Large intestine (tissue), 3 donors: Measurements from ENCODE around the gene VAT1. TPM values are rescaled to one million over a fixed set of nuclear protein-coding genes. Genes with fewer than 3 reads are reported as not detected.

Experiments used
- DNase-seq, 2 donors: peaks; one replicate each; pipeline versions ENCODE4 v3.0.0 to v3.0.0-alpha.2; 2013
- H3K27ac ChIP-seq: one replicate; pipeline ENCODE4 v1.5.1; 2013; ENCODE audit warnings: low read length
- H3K27me3 ChIP-seq: 2 replicates; pipeline ENCODE4 v1.6.1; 2013; ENCODE audit warnings: low read length; ENCODE audit not compliant: control insufficient read depth, insufficient read depth
- H3K36me3 ChIP-seq: 2 replicates; pipeline ENCODE4 v1.6.1; 2013; ENCODE audit warnings: low read length; ENCODE audit not compliant: control insufficient read depth, insufficient read depth
- H3K4me1 ChIP-seq: one replicate; pipeline ENCODE4 v1.6.1; 2013; ENCODE audit warnings: low read length; ENCODE audit not compliant: control insufficient read depth, insufficient read depth
- H3K4me3 ChIP-seq: one replicate; pipeline ENCODE4 v1.5.1; 2013; ENCODE audit warnings: low read length
- H3K9me3 ChIP-seq: one replicate; pipeline ENCODE4 v1.6.1; 2013; ENCODE audit warnings: mild to moderate bottlenecking, low read depth, low read length, moderate library complexity; ENCODE audit not compliant: control insufficient read depth
- WGBS: methylation state at CpG from one replicate; pipeline ENCODE4 v1.1.5; 2013; ENCODE audit warnings: low lambda C conversion rate; ENCODE audit not compliant: insufficient coverage; 5-methylcytosine and 5-hydroxymethylcytosine counted together
- polyA plus RNA-seq: library from polyadenylated mRNA; unstranded; fragments of 120-200 nt; gene quantifications from one replicate; pipeline ENCODE4 v1.2.1, GENCODE V29; 2013

VAT1 gene
- polyA plus RNA-seq, 1 donor = 148 TPM

DNA sequence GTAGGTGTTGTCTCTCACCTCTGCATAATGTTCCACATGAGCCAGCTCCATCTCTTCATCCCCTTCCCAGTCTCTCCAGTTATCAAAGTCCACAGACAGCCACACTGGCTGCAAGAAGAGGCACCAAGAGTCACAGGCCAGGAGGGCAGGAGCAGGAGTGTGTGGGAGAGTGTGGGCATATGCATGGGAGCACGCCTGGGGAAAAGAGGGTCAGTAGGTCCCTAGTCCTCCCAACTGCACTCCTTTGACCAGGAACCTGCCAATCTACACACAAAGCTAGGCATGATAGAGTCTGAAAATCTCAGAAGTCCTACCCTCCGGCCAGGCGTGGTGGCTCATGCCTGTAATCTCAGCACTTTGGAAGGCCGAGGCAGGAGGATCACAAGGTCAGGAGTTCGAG lies 50.6 kb downstream of the VAT1 start:
- H3K4me3 ChIP-seq = no peak overlapping the region
- H3K27ac ChIP-seq = no peak overlapping the region
- WGBS = no CpG with 5 or more reads among the region's 5 CpGs
- no peaks in the 10 kb centered on the region for H3K27me3 ChIP-seq
- H3K36me3 ChIP-seq = no peaks in the 10 kb centered on the region
- no peaks in the 10 kb centered on the region for H3K9me3 ChIP-seq
- H3K4me1 ChIP-seq = no peaks in the 10 kb centered on the region
- no peak for DNase-seq

DNA sequence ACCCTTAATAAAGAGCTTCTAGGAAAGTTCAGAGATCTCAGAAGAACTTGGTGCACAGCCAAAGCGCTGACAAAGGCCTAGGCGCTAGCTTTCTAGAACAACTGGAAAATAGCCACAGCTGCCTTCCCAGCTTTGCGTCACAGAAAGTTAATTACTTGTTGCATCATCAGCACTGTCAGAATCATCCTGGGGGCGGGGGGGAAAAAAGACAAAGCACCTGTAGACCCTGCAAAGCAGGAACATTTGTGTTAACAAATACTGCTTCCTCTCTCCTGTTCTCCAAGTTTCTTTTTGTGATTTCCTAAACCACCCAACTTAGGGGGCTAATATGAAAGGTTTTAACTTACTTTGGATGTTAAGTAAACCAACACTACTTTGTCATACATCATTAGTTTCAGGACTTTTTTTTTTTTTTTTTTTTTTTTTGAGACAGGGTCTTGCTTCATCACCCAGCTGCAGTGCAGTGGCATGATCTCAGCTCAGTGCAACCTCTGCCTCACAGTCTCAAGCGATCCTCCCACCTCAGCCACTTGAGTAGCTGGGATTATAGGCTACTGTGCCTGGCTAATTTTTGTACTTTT lies 53.1 kb downstream of the VAT1 start:
- H3K4me1 ChIP-seq = no peaks in the 10 kb centered on the region
- no peak overlapping the region for H3K27ac ChIP-seq
- no peak overlapping the region for H3K4me3 ChIP-seq
- H3K36me3 ChIP-seq = no peaks in the 10 kb centered on the region
- H3K9me3 ChIP-seq = no peaks in the 10 kb centered on the region
- no peak for DNase-seq
- no peaks in the 10 kb centered on the region for H3K27me3 ChIP-seq
- no CpG with 5 or more reads among the region's 5 CpGs for WGBS

DNA sequence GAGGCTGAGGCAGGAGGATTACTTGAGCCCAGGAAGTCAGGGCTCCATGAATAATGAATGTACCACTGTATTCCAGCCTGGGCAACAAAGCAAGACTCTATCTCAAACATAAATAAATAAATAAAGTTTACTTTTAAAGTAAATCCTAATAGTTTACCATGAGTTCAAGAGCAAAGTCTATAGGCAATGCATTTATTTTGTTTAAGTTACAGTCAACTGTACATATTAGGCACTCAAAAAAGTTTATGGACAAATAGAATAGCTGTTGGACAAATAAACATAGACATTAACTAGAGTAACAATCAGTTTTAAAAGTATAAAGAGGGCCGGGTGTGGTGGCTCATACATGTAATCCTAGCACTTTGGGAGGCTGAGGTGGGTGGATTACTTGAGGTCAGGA lies 54.3 kb downstream of the VAT1 start:
- Histone ChIP-seq H3K4me1 (no peaks in the 10 kb centered on the region), H3K27ac (no peak overlapping the region), H3K27me3 (no peaks in the 10 kb centered on the region), H3K4me3 (no peak overlapping the region), H3K36me3 (no peaks in the 10 kb centered on the region), H3K9me3 (no peaks in the 10 kb centered on the region)
- DNase-seq = no peak
- no CpG with 5 or more reads among the region's 1 CpG for WGBS

Other genes with a start within 250 kb of the VAT1 start
- 78.1 TPM for gene VPS25, start 248.9 kb downstream of the VAT1 start, polyA plus RNA-seq
- gene WNK4, start 241.8 kb downstream of the VAT1 start, polyA plus RNA-seq = 16.9 TPM
- gene COA3, start 223.7 kb downstream of the VAT1 start, polyA plus RNA-seq = 107 TPM
- 3.0 TPM for gene CNTD1, start 223.5 kb downstream of the VAT1 start, polyA plus RNA-seq
- 77.9 TPM for gene BECN1, start 198.1 kb downstream of the VAT1 start, polyA plus RNA-seq
- gene PSME3, start 189.0 kb downstream of the VAT1 start, polyA plus RNA-seq = 71.4 TPM
- 1.2 TPM for gene AOC2, start 177.8 kb downstream of the VAT1 start, polyA plus RNA-seq
- gene AOC3, start 171.2 kb downstream of the VAT1 start, polyA plus RNA-seq = 14.8 TPM
- gene G6PC1, start 121.6 kb downstream of the VAT1 start, polyA plus RNA-seq = 1.5 TPM
- gene AARSD1, start 57.9 kb downstream of the VAT1 start, polyA plus RNA-seq = 59.4 TPM
- gene PTGES3L, start 42.3 kb downstream of the VAT1 start, polyA plus RNA-seq = 3.4 TPM
- 14.2 TPM for gene RUNDC1, start 41.8 kb downstream of the VAT1 start, polyA plus RNA-seq
- 2,151 TPM for gene RPL27, start 24.0 kb downstream of the VAT1 start, polyA plus RNA-seq
- 45.7 TPM for gene IFI35, start 15.6 kb downstream of the VAT1 start, polyA plus RNA-seq
- gene RND2, start 2.8 kb upstream of the VAT1 start, polyA plus RNA-seq = 1.8 TPM
- 10.4 TPM for gene BRCA1, start 103.0 kb upstream of the VAT1 start, polyA plus RNA-seq
- gene NBR1, start 148.8 kb upstream of the VAT1 start, polyA plus RNA-seq = 120 TPM
- 49.0 TPM for gene TMEM106A, start 189.5 kb upstream of the VAT1 start, polyA plus RNA-seq
- gene CCDC200, start 206.2 kb upstream of the VAT1 start, polyA plus RNA-seq = 47.1 TPM
- gene RNU2-1, start 211.6 kb upstream of the VAT1 start, polyA plus RNA-seq = not detected